Measurements from ENCODE around the gene SRSF6. TPM values are rescaled to one million over a fixed set of nuclear protein-coding genes. Genes with fewer than 3 reads are reported as not detected.
"Not testable (repeated sequence)": the region's sequence is repeated elsewhere in the genome, so short reads cannot be mapped to it uniquely, and the experiment has no call there.

The SRSF6 gene
- 100 to 1,000 TPM in 1 of 2 donors, 10 to 100 TPM in 1; 60.0 to 102 TPM for total RNA-seq
- polyA plus RNA-seq (ENCODE audit: insufficient read length in 2 of 2): 100 to 1,000 TPM; 234 to 247 TPM
- long read RNA-seq, donor 1, full-length matches to known transcripts: 11 of 51 reads
- long read RNA-seq, donor 1, partial matches to known transcripts: 28 of 51 reads
- long read RNA-seq, donor 1, other reads (novel, unspliced or antisense): 12 of 51 reads
- long read RNA-seq, donor 2, full-length matches to known transcripts: 5 of 5 reads
- long read RNA-seq, donor 2, partial matches to known transcripts: 0 of 5 reads
- long read RNA-seq, donor 2, other reads (novel, unspliced or antisense): 0 of 5 reads
- long read RNA-seq, donor 3, full-length matches to known transcripts: 9 of 9 reads
- long read RNA-seq, donor 3, partial matches to known transcripts: 0 of 9 reads
- long read RNA-seq, donor 3, other reads (novel, unspliced or antisense): 0 of 9 reads
- long read RNA-seq, donor 4, full-length matches to known transcripts: 24 of 965 reads
- long read RNA-seq, donor 4, partial matches to known transcripts: 931 of 965 reads
- long read RNA-seq, donor 4, other reads (novel, unspliced or antisense): 10 of 965 reads

GRCh38 chr20:43457640-43458421 is at the start of gene SRSF6:
TSS of gene SRSF6 (plus strand) at chr20:43457896. CDS start at chr20:43458034, 138 bp downstream.
- Histone ChIP-seq H3K9me3 (ENCODE audit: control insufficient read depth, insufficient read depth, low read length) (no peaks in the 10 kb centered on the region), H3K4me1 (ENCODE audit: control insufficient read depth, insufficient read depth, low read length) (peaks cover 4% of the 10 kb centered on the region), H3K4me3 (ENCODE audit: low read depth, low read length) (peak within 1 kb of the TSS; percentile 96), H3K27ac (ENCODE audit: low read depth, low read length) (peak within 1 kb of the TSS; percentile 99), H3K36me3 (ENCODE audit: control insufficient read depth, insufficient read depth, low read length) (peaks cover 3% of the 10 kb centered on the region), H3K27me3 (ENCODE audit: control insufficient read depth, insufficient read depth, low read length) (no peaks in the 10 kb centered on the region)
- peak; percentile 91 to 98 (median 96) for DNase-seq (ENCODE audit: low read depth in 4 of 6, low spot score in 6 of 6)
- WGBS (ENCODE audit: insufficient coverage): under 1% methylated on average over 101 of the region's 101 CpGs

GRCh38 chr20:43408848-43409576 is 48.7 kb upstream of the SRSF6 start:
- no peak overlapping the region for H3K27ac ChIP-seq (ENCODE audit: low read depth, low read length)
- peak in 2 of 6 donors; percentile 42 to 78 for DNase-seq (ENCODE audit: low read depth in 4 of 6, low spot score in 6 of 6)
- 28% methylated on average over 10 of the region's 11 CpGs for WGBS (ENCODE audit: insufficient coverage)
- peaks cover 12% of the 10 kb centered on the region for H3K9me3 ChIP-seq (ENCODE audit: control insufficient read depth, insufficient read depth, low read length)
- no peak overlapping the region for H3K4me3 ChIP-seq (ENCODE audit: low read depth, low read length)
- H3K27me3 ChIP-seq (ENCODE audit: control insufficient read depth, insufficient read depth, low read length): no peaks in the 10 kb centered on the region
- H3K36me3 ChIP-seq (ENCODE audit: control insufficient read depth, insufficient read depth, low read length): no peaks in the 10 kb centered on the region
- H3K4me1 ChIP-seq (ENCODE audit: control insufficient read depth, insufficient read depth, low read length): no peaks in the 10 kb centered on the region

GRCh38 chr20:43409577-43409913 is 48.2 kb upstream of the SRSF6 start:
- H3K27me3 ChIP-seq (ENCODE audit: control insufficient read depth, insufficient read depth, low read length): no peaks in the 10 kb centered on the region
- peaks cover 12% of the 10 kb centered on the region for H3K9me3 ChIP-seq (ENCODE audit: control insufficient read depth, insufficient read depth, low read length)
- WGBS (ENCODE audit: insufficient coverage): 86% methylated on average over 1 of the region's 2 CpGs

DNA sequence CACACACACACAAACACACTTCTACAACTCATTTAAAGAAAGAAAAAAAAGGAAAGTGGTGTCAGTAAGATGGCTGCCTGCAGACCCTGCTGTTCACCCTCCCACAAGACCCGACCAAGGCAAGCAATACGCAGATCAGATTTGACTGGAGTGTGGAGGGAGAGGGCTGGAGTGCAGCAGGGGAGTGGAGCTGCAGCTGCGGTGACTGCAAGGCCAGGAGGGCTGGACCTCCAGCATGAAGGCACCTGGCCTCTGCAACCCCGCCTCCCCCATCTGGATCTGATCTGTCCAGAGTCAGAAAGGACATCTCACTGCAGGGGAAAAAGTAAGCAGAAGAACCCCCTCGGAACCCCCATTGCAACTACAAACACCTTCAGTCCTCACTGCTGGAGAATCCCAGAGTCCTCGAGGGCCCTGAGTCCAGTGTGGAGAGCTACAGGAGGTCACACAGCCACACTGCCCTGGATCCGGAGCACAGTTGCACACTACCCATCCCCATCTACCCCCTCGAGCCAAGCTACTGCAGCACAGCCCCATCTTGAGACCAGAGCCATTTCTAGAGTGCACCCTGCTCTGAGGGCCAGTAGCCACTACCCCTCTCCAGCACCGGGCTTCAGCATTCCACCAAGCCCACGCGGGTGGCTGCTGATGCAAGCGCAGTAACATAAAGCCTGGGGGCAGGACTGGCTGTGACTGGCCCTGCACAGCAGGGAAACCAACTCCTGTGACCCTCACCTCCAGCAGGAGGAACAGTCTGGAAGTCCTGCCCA is 41.9 kb upstream of the SRSF6 start:
- no peaks in the 10 kb centered on the region for H3K27me3 ChIP-seq (ENCODE audit: control insufficient read depth, insufficient read depth, low read length)
- H3K9me3 ChIP-seq (ENCODE audit: control insufficient read depth, insufficient read depth, low read length): peaks cover 4% of the 10 kb centered on the region
- 68% methylated on average over 9 of the region's 12 CpGs for WGBS (ENCODE audit: insufficient coverage)
- no peaks in the 10 kb centered on the region for H3K36me3 ChIP-seq (ENCODE audit: control insufficient read depth, insufficient read depth, low read length)
- H3K4me3 ChIP-seq (ENCODE audit: low read depth, low read length): no peak overlapping the region
- no peaks in the 10 kb centered on the region for H3K4me1 ChIP-seq (ENCODE audit: control insufficient read depth, insufficient read depth, low read length)
- no peak for DNase-seq (ENCODE audit: low read depth in 4 of 6, low spot score in 6 of 6)
- H3K27ac ChIP-seq (ENCODE audit: low read depth, low read length): no peak overlapping the region

More at GRCh38 chr20:43409577-43409913, 48.2 kb upstream of the SRSF6 start:
- Histone ChIP-seq H3K4me3 (ENCODE audit: low read depth, low read length) (no peak overlapping the region), H3K36me3 (ENCODE audit: control insufficient read depth, insufficient read depth, low read length) (no peaks in the 10 kb centered on the region), H3K4me1 (ENCODE audit: control insufficient read depth, insufficient read depth, low read length) (no peaks in the 10 kb centered on the region), H3K27ac (ENCODE audit: low read depth, low read length) (no peak overlapping the region)
- DNase-seq (ENCODE audit: low read depth in 4 of 6, low spot score in 6 of 6): no peak

GRCh38 chr20:43416591-43417228 is 41.0 kb upstream of the SRSF6 start:
- no peak overlapping the region for H3K27ac ChIP-seq (ENCODE audit: low read depth, low read length)
- H3K4me3 ChIP-seq (ENCODE audit: low read depth, low read length): no peak overlapping the region
- no peaks in the 10 kb centered on the region for H3K27me3 ChIP-seq (ENCODE audit: control insufficient read depth, insufficient read depth, low read length)
- H3K4me1 ChIP-seq (ENCODE audit: control insufficient read depth, insufficient read depth, low read length): no peaks in the 10 kb centered on the region
- H3K9me3 ChIP-seq (ENCODE audit: control insufficient read depth, insufficient read depth, low read length): peaks cover 2% of the 10 kb centered on the region
- DNase-seq (ENCODE audit: low read depth in 4 of 6, low spot score in 6 of 6): no peak
- 84% methylated on average over 2 of the region's 6 CpGs for WGBS (ENCODE audit: insufficient coverage)
- no peaks in the 10 kb centered on the region for H3K36me3 ChIP-seq (ENCODE audit: control insufficient read depth, insufficient read depth, low read length)

DNA sequence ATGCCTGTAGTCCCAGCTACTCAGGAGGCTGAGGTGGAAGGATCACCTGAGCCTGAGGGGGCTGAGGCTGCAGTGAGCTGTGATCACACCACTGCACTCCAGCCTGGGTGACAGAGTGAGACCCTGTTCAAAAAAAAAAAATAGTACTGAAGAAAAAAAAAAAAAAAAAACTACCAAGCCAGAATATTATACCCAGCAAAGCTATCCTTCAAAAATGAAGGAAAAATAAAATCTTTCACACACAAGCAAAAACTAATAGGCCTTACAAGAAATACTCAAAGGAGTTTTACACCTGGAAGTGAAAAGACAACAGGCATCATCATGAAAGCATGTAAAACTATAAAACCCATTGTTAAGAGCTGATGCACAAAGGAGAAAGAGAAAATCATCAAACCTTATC is 37.5 kb upstream of the SRSF6 start:
- no peaks in the 10 kb centered on the region for H3K27me3 ChIP-seq (ENCODE audit: control insufficient read depth, insufficient read depth, low read length)
- H3K36me3 ChIP-seq (ENCODE audit: control insufficient read depth, insufficient read depth, low read length): no peaks in the 10 kb centered on the region
- no peak for DNase-seq (ENCODE audit: low read depth in 4 of 6, low spot score in 6 of 6)
- H3K4me1 ChIP-seq (ENCODE audit: control insufficient read depth, insufficient read depth, low read length): no peaks in the 10 kb centered on the region
- H3K27ac ChIP-seq (ENCODE audit: low read depth, low read length): no peak overlapping the region
- peaks cover 2% of the 10 kb centered on the region for H3K9me3 ChIP-seq (ENCODE audit: control insufficient read depth, insufficient read depth, low read length)
- H3K4me3 ChIP-seq (ENCODE audit: low read depth, low read length): no peak overlapping the region

- not testable (repeated sequence) for H3K4me1 ChIP-seq (ENCODE audit: control insufficient read depth, insufficient read depth, low read length); H3K27ac ChIP-seq (ENCODE audit: low read depth, low read length); H3K27me3 ChIP-seq (ENCODE audit: control insufficient read depth, insufficient read depth, low read length); DNase-seq (ENCODE audit: low read depth in 4 of 6, low spot score in 6 of 6); H3K4me3 ChIP-seq (ENCODE audit: low read depth, low read length); H3K9me3 ChIP-seq (ENCODE audit: control insufficient read depth, insufficient read depth, low read length); H3K36me3 ChIP-seq (ENCODE audit: control insufficient read depth, insufficient read depth, low read length)
- 81% methylated on average over 3 of the region's 7 CpGs for WGBS (ENCODE audit: insufficient coverage)
These were observed 36.8 kb upstream of the SRSF6 start for GRCh38 chr20:43420913-43421312.

DNA sequence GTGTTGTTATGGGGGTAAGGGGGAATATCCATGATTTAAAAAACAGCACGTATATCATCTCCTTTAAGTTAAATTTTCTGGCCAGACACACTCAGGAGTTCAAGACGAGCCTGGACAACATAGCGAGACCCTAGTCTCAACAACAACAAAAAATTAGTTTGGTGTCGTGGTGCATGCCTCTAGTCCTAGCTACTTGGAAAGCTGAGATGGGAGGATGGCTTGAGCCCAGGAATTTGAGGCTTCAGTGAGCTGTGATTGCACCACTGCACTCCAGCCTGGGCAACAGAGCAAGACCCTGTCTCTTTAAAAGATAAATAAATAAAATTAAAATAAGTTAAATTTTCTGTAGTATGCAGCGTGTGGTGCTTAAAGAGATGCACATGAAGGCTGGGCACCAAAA is 31.5 kb upstream of the SRSF6 start:
- H3K4me1 ChIP-seq (ENCODE audit: control insufficient read depth, insufficient read depth, low read length): peaks cover 4% of the 10 kb centered on the region
- no peaks in the 10 kb centered on the region for H3K36me3 ChIP-seq (ENCODE audit: control insufficient read depth, insufficient read depth, low read length)
- no peaks in the 10 kb centered on the region for H3K27me3 ChIP-seq (ENCODE audit: control insufficient read depth, insufficient read depth, low read length)
- no peak overlapping the region for H3K4me3 ChIP-seq (ENCODE audit: low read depth, low read length)
- no peak overlapping the region for H3K27ac ChIP-seq (ENCODE audit: low read depth, low read length)
- no CpG with 5 or more reads among the region's 5 CpGs for WGBS (ENCODE audit: insufficient coverage)
- DNase-seq (ENCODE audit: low read depth in 4 of 6, low spot score in 6 of 6): no peak
- H3K9me3 ChIP-seq (ENCODE audit: control insufficient read depth, insufficient read depth, low read length): no peaks in the 10 kb centered on the region

Measured in spinal cord (tissue), 10 donors.